HepG2 (cell line): Measurements from ENCODE around the gene WDR81. TPM values are rescaled to one million over a fixed set of nuclear protein-coding genes. Genes with fewer than 3 reads are reported as not detected.

Source experiments
- AHDC1 ChIP-seq: sonication (generic); formaldehyde crosslinking; IDR thresholded peaks from 2 replicates; pipeline ENCODE4 v1.5.1; 2020; ENCODE audit warnings: mild to moderate bottlenecking, missing genetic modification reagents, borderline replicate concordance
- ARID5B ChIP-seq: IDR thresholded peaks from 2 replicates; pipeline ENCODE4 v1.4.0; 2020; ENCODE audit warnings: mild to moderate bottlenecking, missing genetic modification reagents
- ATAD3A ChIP-seq: sonication (generic); formaldehyde crosslinking; IDR thresholded peaks from 2 replicates; pipeline ENCODE4 v1.4.0; 2020; ENCODE audit warnings: missing genetic modification reagents
- ATF7-NPFF ChIP-seq: sonication (generic); formaldehyde crosslinking; IDR thresholded peaks from 2 replicates; pipeline ENCODE4 v1.8.1; 2023; ENCODE audit warnings: mild to moderate bottlenecking, low read depth, missing genetic modification reagents, moderate library complexity
- CBX5 ChIP-seq: sonication (generic); formaldehyde crosslinking; IDR thresholded peaks from 2 replicates; pipeline ENCODE4 v1.4.0; 2020; ENCODE audit warnings: missing genetic modification reagents, borderline replicate concordance
- FIP1L1 ChIP-seq: fragments of 200-400 bp; formaldehyde crosslinking; IDR thresholded peaks from 2 replicates; pipeline ENCODE4 v1.6.1; 2018; ENCODE audit warnings: low read depth, mild to moderate bottlenecking, low read length, moderate library complexity, borderline replicate concordance; ENCODE audit not compliant: insufficient read depth
- FOXK2 ChIP-seq: fragments of 450-650 bp; IDR thresholded peaks from 2 replicates; pipeline ENCODE4 v1.6.1; 2016
- GATA4 ChIP-seq: sonication (generic); IDR thresholded peaks from 2 replicates; pipeline ENCODE4 v1.6.1; 2016; ENCODE audit warnings: antibody characterized with exemption, low read depth, borderline replicate concordance
- HBP1 ChIP-seq: IDR thresholded peaks from 2 replicates; pipeline ENCODE4 v1.6.1; 2016; ENCODE audit warnings: low read depth, control low read depth
- HNRNPK ChIP-seq: fragments of 200-400 bp; formaldehyde crosslinking; IDR thresholded peaks from 2 replicates; pipeline ENCODE4 v1.6.1; 2018; ENCODE audit warnings: low read length, low read depth, moderate library complexity, mild to moderate bottlenecking; ENCODE audit not compliant: poor library complexity, severe bottlenecking
- ISL2 ChIP-seq: sonication (generic); formaldehyde crosslinking; IDR thresholded peaks from 2 replicates; pipeline ENCODE4 v1.5.0; 2020; ENCODE audit warnings: missing genetic modification reagents
- JUNB ChIP-seq: sonication (generic); formaldehyde crosslinking; IDR thresholded peaks from 2 replicates; pipeline ENCODE4 v1.8.0; 2022; ENCODE audit warnings: missing genetic modification reagents, mild to moderate bottlenecking, borderline replicate concordance
- KLF16 ChIP-seq, 2 experiments: sonication (generic) in 1 of 2; formaldehyde crosslinking in 1 of 2; IDR thresholded peaks; 2 replicates each; pipeline versions ENCODE4 v1.6.1 to v1.8.0; 2016 to 2023; ENCODE audit warnings: missing genetic modification reagents in 2 of 2, missing compliant biosample characterization in 1 of 2
- ZBTB1 ChIP-seq: sonication (generic); formaldehyde crosslinking; IDR thresholded peaks from 2 replicates; pipeline ENCODE4 v1.4.0; 2020; ENCODE audit warnings: missing genetic modification reagents, borderline replicate concordance
- ZBTB43 ChIP-seq: sonication (generic); formaldehyde crosslinking; conservative IDR thresholded peaks from 2 replicates; pipeline ENCODE4 v1.4.0; 2020; ENCODE audit warnings: missing genetic modification reagents
- ZKSCAN1 ChIP-seq: fragments of 150-350 bp; IDR thresholded peaks from 2 replicates; pipeline ENCODE4 v1.6.1; 2014; ENCODE audit warnings: low read length
- ZNF615 ChIP-seq: sonication (generic); formaldehyde crosslinking; IDR thresholded peaks from 2 replicates; pipeline ENCODE4 v1.5.0; 2020; ENCODE audit warnings: mild to moderate bottlenecking, missing genetic modification reagents, borderline replicate concordance
- ZNF616 ChIP-seq: sonication (generic); formaldehyde crosslinking; IDR thresholded peaks from 2 replicates; pipeline ENCODE4 v1.5.0; 2020; ENCODE audit warnings: low read depth, mild to moderate bottlenecking, missing genetic modification reagents
- polyA plus RNA-seq, 8 experiments: library from polyadenylated mRNA; depleted of rRNA in 3 of 8; stranded (reverse) in 7 of 8; unstranded in 1 of 8; fragments of >200 nt; fragmentation: Illumina TruSeq in 4 of 8; extraction: Trizol in 4 of 8; gene quantifications; 2 replicates each; pipeline versions ENCODE4 v1.2.1 to v1.2.3, GENCODE V29; 2011 to 2016; ENCODE audit warnings: low read depth in 4 of 8, missing spikeins in 1 of 8, mixed read lengths in 1 of 8; ENCODE audit not compliant: insufficient read depth in 1 of 8
- total RNA-seq, 5 experiments: library from RNA; depleted of rRNA; stranded (reverse); fragments of >200 nt; fragmentation: Illumina TruSeq; extraction: Trizol; gene quantifications; 2 replicates each; pipeline ENCODE4 v1.2.3, GENCODE V29; 2016; ENCODE audit warnings: low read depth in 1 of 5

Gene WDR81
- total and polyA plus RNA-seq, 2 of the 13 experiments (the other 11 are each of a cell fraction or from before 2014, with no cell fraction given), result 9.1 to 16.7 TPM

GRCh38 chr17:1724351-1724868 is at the start of gene WDR81 (continued):
- TF ChIP-seq ISL2 (CRISPR knock-in tag) (no peak; the same call in 1 of the 2 replicates), KLF16 (CRISPR knock-in tag; IDR thresholded peaks at IDR 0.05) (no peak; a peak in 1 of 4 replicates), FOXK2 (peak; percentile 76; the same call in 1 of the 2 replicates), ARID5B (CRISPR knock-in tag) (peak; percentile 50; the same call in 1 of the 2 replicates), ATAD3A (CRISPR knock-in tag) (no peak), JUNB (CRISPR knock-in tag) (no peak), ZNF616 (CRISPR knock-in tag) (no peak), HBP1 (CRISPR knock-in tag) (peak; percentile 93), AHDC1 (no peak), ATF7-NPFF (CRISPR knock-in tag) (peak; percentile 84), FIP1L1 (no peak), ZKSCAN1 (no peak), ZBTB1 (no peak), GATA4 (no peak), CBX5 (CRISPR knock-in tag) (no peak), ZNF615 (CRISPR knock-in tag) (no peak), HNRNPK (peak; percentile 38), ZBTB43 (0 out of 2 replicates have a peak, but pooled peaks have one; percentile 32)
